ENCODE results near the gene GRB14. TPM values are rescaled to one million over a fixed set of nuclear protein-coding genes. Genes with fewer than 3 reads are reported as not detected.
"Not testable (repeated sequence)": the region's sequence is repeated elsewhere in the genome, so short reads cannot be mapped to it uniquely, and the experiment has no call there.

GRB14 gene
- total RNA-seq, 4 donors from 2014 or later, result 3.3 to 4.4 TPM; not detected in 2

GRCh38 chr2:164474873-164475272 is 146.4 kb downstream of the GRB14 start:
- H3K4me1 ChIP-seq, result no peaks in the 10 kb centered on the region
- no peak overlapping the region for H3K4me3 ChIP-seq
- no peak for TF ChIP-seq CTCF (IDR thresholded peaks at IDR 0.05)
- TF ChIP-seq POLR2A (IDR thresholded peaks at IDR 0.05), result no peak
- no peaks in the 10 kb centered on the region for H3K9me3 ChIP-seq
- intact Hi-C loops (cut with DNase I; ENCODE audit: low total_unique reads), result no loop called here
- no peak for DNase-seq
- H3K27me3 ChIP-seq, result no peaks in the 10 kb centered on the region
- no peaks in the 10 kb centered on the region for H3K36me3 ChIP-seq
- no peak overlapping the region for H3K27ac ChIP-seq

- TF ChIP-seq POLR2A (IDR thresholded peaks at IDR 0.05), result no peak
- TF ChIP-seq CTCF (IDR thresholded peaks at IDR 0.05), result no peak
- Histone ChIP-seq H3K27ac (no peak overlapping the region), H3K9me3 (no peaks in the 10 kb centered on the region), H3K4me1 (no peaks in the 10 kb centered on the region), H3K4me3 (no peak overlapping the region), H3K27me3 (no peaks in the 10 kb centered on the region), H3K36me3 (no peaks in the 10 kb centered on the region)
- intact Hi-C loops (cut with DNase I; ENCODE audit: low total_unique reads), result no loop called here
- DNase-seq, result no peak
Observed at GRCh38 chr2:164473021-164473420, 148.3 kb downstream of the GRB14 start.

GRCh38 chr2:164465047-164465446 is 156.2 kb downstream of the GRB14 start:
- intact Hi-C loops (cut with DNase I; ENCODE audit: low total_unique reads); H3K27me3 ChIP-seq; H3K4me1 ChIP-seq; DNase-seq; H3K9me3 ChIP-seq; H3K27ac ChIP-seq; H3K4me3 ChIP-seq; H3K36me3 ChIP-seq: not testable (repeated sequence)

- intact Hi-C loops (cut with DNase I; ENCODE audit: low total_unique reads), result no loop called here
- no peaks in the 10 kb centered on the region for H3K36me3 ChIP-seq
Observed at GRCh38 chr2:164464376-164464775, 156.9 kb downstream of the GRB14 start.

GRCh38 chr2:164458792-164459191 is 162.5 kb downstream of the GRB14 start:
- H3K27ac ChIP-seq, result no peak overlapping the region
- H3K27me3 ChIP-seq, result no peaks in the 10 kb centered on the region
- no peak for TF ChIP-seq POLR2A (IDR thresholded peaks at IDR 0.05)
- no peak for TF ChIP-seq CTCF (IDR thresholded peaks at IDR 0.05)
- no peaks in the 10 kb centered on the region for H3K9me3 ChIP-seq
- no peak overlapping the region for H3K4me3 ChIP-seq
- H3K36me3 ChIP-seq, result no peaks in the 10 kb centered on the region
- intact Hi-C loops (cut with DNase I; ENCODE audit: low total_unique reads), result no loop called here
- no peaks in the 10 kb centered on the region for H3K4me1 ChIP-seq
- DNase-seq, result no peak

More at GRCh38 chr2:164464376-164464775, 156.9 kb downstream of the GRB14 start:
- H3K27me3 ChIP-seq, result no peaks in the 10 kb centered on the region
- no peak overlapping the region for H3K27ac ChIP-seq
- H3K4me1 ChIP-seq, result no peaks in the 10 kb centered on the region
- H3K4me3 ChIP-seq, result no peak overlapping the region
- no peak for TF ChIP-seq CTCF (IDR thresholded peaks at IDR 0.05)
- no peak for TF ChIP-seq POLR2A (IDR thresholded peaks at IDR 0.05)
- H3K9me3 ChIP-seq, result no peaks in the 10 kb centered on the region
- DNase-seq, result no peak

- no peak for DNase-seq
- H3K4me3 ChIP-seq, result no peak overlapping the region
- H3K27me3 ChIP-seq, result no peaks in the 10 kb centered on the region
- TF ChIP-seq POLR2A (IDR thresholded peaks at IDR 0.05) (no peak), CTCF (IDR thresholded peaks at IDR 0.05) (no peak)
- intact Hi-C loops (cut with DNase I; ENCODE audit: low total_unique reads), result no loop called here
- H3K4me1 ChIP-seq, result no peaks in the 10 kb centered on the region
- no peaks in the 10 kb centered on the region for H3K9me3 ChIP-seq
- H3K36me3 ChIP-seq, result no peaks in the 10 kb centered on the region
- no peak overlapping the region for H3K27ac ChIP-seq
Observed at GRCh38 chr2:164457271-164457670, 164.0 kb downstream of the GRB14 start.

Measured in uterus (tissue), 4 donors.